ENCODE measurements around the gene YPEL5.

GRCh38 chr2:30152385-30152784 is 5.6 kb downstream of the YPEL5 start:
- TF ChIP-seq, protein P1, sequence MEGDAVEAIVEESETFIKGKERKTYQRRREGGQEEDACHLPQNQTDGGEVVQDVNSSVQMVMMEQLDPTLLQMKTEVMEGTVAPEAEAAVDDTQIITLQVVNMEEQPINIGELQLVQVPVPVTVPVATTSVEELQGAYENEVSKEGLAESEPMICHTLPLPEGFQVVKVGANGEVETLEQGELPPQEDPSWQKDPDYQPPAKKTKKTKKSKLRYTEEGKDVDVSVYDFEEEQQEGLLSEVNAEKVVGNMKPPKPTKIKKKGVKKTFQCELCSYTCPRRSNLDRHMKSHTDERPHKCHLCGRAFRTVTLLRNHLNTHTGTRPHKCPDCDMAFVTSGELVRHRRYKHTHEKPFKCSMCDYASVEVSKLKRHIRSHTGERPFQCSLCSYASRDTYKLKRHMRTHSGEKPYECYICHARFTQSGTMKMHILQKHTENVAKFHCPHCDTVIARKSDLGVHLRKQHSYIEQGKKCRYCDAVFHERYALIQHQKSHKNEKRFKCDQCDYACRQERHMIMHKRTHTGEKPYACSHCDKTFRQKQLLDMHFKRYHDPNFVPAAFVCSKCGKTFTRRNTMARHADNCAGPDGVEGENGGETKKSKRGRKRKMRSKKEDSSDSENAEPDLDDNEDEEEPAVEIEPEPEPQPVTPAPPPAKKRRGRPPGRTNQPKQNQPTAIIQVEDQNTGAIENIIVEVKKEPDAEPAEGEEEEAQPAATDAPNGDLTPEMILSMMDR (IDR thresholded peaks at IDR 0.05; ENCODE audit: poor library complexity) = no peak
- TF ChIP-seq EZH2 (IDR thresholded peaks at IDR 0.05; ENCODE audit: borderline replicate concordance) = no peak

Data from hepatocyte (in vitro differentiated cells).